IPS-NIHi11 (cell line): ENCODE data around the gene MAT2B.

Source experiments
- DNase-seq: peaks from one replicate; pipeline ENCODE4 v3.0.0; 2012; ENCODE audit warnings: mixed read lengths, low spot score

The MAT2B gene

GRCh38 chr5:163551156-163551555, 45.7 kb downstream of the MAT2B start:
- DNase-seq, result no peak

- DNase-seq, result no peak
Observed at GRCh38 chr5:163552536-163552935, 47.1 kb downstream of the MAT2B start.

GRCh38 chr5:163561339-163561738, 55.9 kb downstream of the MAT2B start:
- DNase-seq, result no peak

- no peak for DNase-seq
Observed at GRCh38 chr5:163562071-163562470, 56.7 kb downstream of the MAT2B start.

- DNase-seq, result no peak
Observed at GRCh38 chr5:163563112-163563511, 57.7 kb downstream of the MAT2B start.

GRCh38 chr5:163563880-163564279, 58.5 kb downstream of the MAT2B start:
- DNase-seq, result peak; percentile 11

GRCh38 chr5:163564321-163564938, 59.0 kb downstream of the MAT2B start:
- peak; percentile 44 for DNase-seq

GRCh38 chr5:163565492-163565891, 60.1 kb downstream of the MAT2B start:
- DNase-seq, result peak; percentile 34

- peak; percentile 44 for DNase-seq
Observed at GRCh38 chr5:163565931-163566608, 60.7 kb downstream of the MAT2B start.

GRCh38 chr5:163566678-163567077, 61.3 kb downstream of the MAT2B start:
- no peak for DNase-seq

GRCh38 chr5:163567811-163568210, 62.4 kb downstream of the MAT2B start:
- DNase-seq, result no peak
